ENCODE measurements around the gene TM4SF4.
A peak's percentile ranks its signal among the peaks of the same experiment; 100 is the strongest.

TM4SF4 gene

GRCh38 chr3:149507491-149508324 lies 33.2 kb downstream of the TM4SF4 start:
- no peak overlapping the region for H3K4me3 ChIP-seq (ENCODE audit: low read length)
- DNase-seq (ENCODE audit: low read depth) = peak; percentile 95
- TF ChIP-seq CTCF (conservative IDR thresholded peaks at IDR 0.05; ENCODE audit: low read depth, low read length) = no peak

- no peak overlapping the region for H3K4me3 ChIP-seq (ENCODE audit: low read length)
- TF ChIP-seq CTCF (conservative IDR thresholded peaks at IDR 0.05; ENCODE audit: low read depth, low read length) = no peak
- no peak for DNase-seq (ENCODE audit: low read depth)
Measured at GRCh38 chr3:149509526-149509925, 35.0 kb downstream of the TM4SF4 start.

- no peak for DNase-seq (ENCODE audit: low read depth)
- no peak for TF ChIP-seq CTCF (conservative IDR thresholded peaks at IDR 0.05; ENCODE audit: low read depth, low read length)
- H3K4me3 ChIP-seq (ENCODE audit: low read length) = no peak overlapping the region
Measured at GRCh38 chr3:149510480-149510879, 36.0 kb downstream of the TM4SF4 start.

- peak; percentile 18 for TF ChIP-seq CTCF (conservative IDR thresholded peaks at IDR 0.05; ENCODE audit: low read depth, low read length)
- no peak overlapping the region for H3K4me3 ChIP-seq (ENCODE audit: low read length)
- DNase-seq (ENCODE audit: low read depth) = peak; percentile 93
Measured at GRCh38 chr3:149511040-149511626, 36.6 kb downstream of the TM4SF4 start.

GRCh38 chr3:149512073-149512782 lies 37.7 kb downstream of the TM4SF4 start:
- peak; percentile 34 for DNase-seq (ENCODE audit: low read depth)
- H3K4me3 ChIP-seq (ENCODE audit: low read length) = no peak overlapping the region
- TF ChIP-seq CTCF (conservative IDR thresholded peaks at IDR 0.05; ENCODE audit: low read depth, low read length) = peak; percentile 82

GRCh38 chr3:149514471-149514870 lies 40.0 kb downstream of the TM4SF4 start:
- H3K4me3 ChIP-seq (ENCODE audit: low read length) = no peak overlapping the region
- TF ChIP-seq CTCF (conservative IDR thresholded peaks at IDR 0.05; ENCODE audit: low read depth, low read length) = no peak
- DNase-seq (ENCODE audit: low read depth) = no peak

Measured in retinal pigment epithelial cell (primary cell).